ENCODE measurements around the gene C1orf74. TPM values are rescaled to one million over a fixed set of nuclear protein-coding genes. Genes with fewer than 3 reads are reported as not detected.

C1orf74 gene
- total RNA-seq, 1 donor from 2014 or later = 5.9 TPM

DNA sequence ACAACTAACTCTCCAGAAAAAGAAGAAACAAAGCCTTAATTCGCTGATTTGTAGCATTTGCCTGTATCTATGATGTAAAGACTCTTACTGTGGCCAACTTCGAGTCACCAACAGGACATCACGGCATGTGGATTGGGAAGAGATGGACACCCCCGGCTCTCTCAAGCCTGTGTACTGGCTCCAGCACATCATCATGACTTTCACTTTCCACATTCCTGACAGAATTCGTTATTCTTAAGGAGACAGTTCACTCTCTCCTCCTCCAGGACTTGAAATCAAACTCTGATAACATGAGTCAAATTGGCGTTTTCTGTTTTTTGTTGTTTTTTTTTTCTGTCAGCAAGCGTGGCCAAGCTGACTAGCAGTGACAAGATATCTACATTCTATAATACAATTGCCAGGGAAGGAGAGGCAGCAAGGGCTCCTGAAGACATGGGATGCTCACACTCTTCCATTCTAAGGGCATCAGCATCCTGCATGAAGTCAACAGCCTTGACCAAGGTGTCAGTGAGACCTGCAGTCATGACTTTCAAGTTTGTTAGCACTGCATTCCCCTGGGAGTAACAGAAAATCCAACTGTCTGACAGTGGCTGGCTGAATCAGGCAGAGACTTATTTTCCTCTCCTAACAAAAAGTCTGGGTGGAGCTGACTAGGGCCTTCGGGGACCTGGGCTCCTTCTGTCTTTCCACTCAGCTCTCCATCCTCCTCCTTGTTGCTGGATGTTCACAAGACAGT lies 41.8 kb downstream of the C1orf74 start:
- no peak for DNase-seq

DNA sequence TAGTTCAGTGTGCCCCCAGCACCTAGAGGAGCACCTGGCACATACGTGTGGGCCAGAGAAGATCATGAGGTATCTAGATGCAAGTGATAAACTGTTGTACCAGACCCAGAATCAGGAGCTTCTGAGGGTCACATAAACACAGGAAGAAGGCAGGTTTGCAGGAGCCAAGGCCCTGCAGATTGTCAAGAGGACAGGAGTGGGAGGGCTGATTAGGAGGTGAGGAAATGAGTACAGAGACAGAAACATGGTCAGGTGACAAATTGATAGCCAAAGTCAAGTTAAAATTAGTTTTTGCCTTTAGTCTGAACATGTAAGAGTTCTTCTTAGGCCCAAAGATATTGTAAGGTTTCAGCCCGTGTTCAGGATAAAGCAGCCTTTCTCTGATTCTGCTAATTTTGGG lies 42.5 kb downstream of the C1orf74 start:
- DNase-seq = no peak

- no peak for DNase-seq
Observed at GRCh38 chr1:209741193-209741592, 43.2 kb downstream of the C1orf74 start.

GRCh38 chr1:209738270-209738669 lies 46.1 kb downstream of the C1orf74 start:
- DNase-seq = no peak

- no peak for DNase-seq
Observed at GRCh38 chr1:209737118-209737505, 47.2 kb downstream of the C1orf74 start.

DNA sequence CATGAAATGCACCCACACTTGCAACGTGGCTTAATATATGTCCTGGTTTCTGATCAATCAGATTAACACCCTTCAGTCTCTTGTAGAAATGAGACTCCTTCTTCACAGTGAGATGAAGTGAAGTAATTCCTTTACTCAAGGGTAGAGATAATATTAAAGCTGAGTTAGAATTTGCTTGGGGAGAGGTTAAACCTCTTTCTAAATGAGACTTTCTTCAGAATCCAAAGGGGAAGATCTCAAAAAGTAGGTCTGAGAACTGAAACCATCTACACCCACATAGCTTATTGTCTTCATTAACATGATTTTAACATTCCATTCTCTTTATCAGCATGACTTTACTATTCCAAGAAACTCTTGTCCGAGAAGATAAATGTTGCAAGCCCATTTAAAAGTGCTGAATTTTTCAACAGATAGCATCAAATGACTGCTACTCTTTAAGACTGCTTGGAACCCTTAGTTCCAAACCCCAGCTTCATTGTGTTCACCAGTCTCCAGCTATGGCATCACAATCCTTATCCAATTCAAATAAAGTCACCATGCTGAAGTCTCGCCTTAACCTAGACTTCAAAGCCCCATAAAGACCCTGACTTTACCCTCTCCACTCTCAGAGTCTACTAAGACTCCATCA lies 47.8 kb downstream of the C1orf74 start:
- no peak for DNase-seq

GRCh38 chr1:209733409-209734192 lies 50.8 kb downstream of the C1orf74 start:
- DNase-seq = no peak

DNA sequence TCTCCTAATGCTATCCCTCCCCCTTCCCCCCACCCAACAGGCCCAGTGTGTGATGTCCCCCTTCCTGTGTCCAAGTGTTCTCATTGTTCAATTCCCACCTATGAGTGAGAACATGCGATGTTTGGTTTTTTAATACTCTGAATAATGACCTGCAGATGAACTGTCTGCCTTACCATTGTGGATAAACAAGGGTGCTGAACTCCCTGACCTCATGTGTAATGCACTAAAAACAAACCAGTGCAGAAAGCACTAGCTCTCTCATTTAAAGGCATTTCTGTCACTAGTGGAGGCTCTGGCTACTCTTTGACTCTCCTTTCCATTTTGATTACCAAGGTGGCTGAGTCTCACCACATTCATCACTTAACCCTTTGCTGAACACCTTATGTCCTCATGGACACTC lies 51.6 kb downstream of the C1orf74 start:
- DNase-seq = no peak

- DNase-seq = no peak
Observed at GRCh38 chr1:209729436-209729835, 54.9 kb downstream of the C1orf74 start.

Other genes starting within 250 kb of the C1orf74 start
- not detected for gene CAMK1G, start 200.8 kb downstream of the C1orf74 start, total RNA-seq
- gene LAMB3, start 132.1 kb downstream of the C1orf74 start, total RNA-seq = 22.7 TPM
- gene G0S2, start 109.1 kb downstream of the C1orf74 start, total RNA-seq = 162 TPM
- gene HSD11B1, start 79.7 kb downstream of the C1orf74 start, total RNA-seq = 1.6 TPM
- 2.1 TPM for gene TRAF3IP3, start 28.5 kb downstream of the C1orf74 start, total RNA-seq
- gene IRF6, start 21.6 kb upstream of the C1orf74 start, total RNA-seq = 77.9 TPM
- 6.8 TPM for gene UTP25, start 43.4 kb upstream of the C1orf74 start, total RNA-seq
- gene SYT14, start 153.7 kb upstream of the C1orf74 start, total RNA-seq = 1.2 TPM

Data from skin of body (tissue), 2 donors.